ENCODE results near the gene RWDD4. TPM values are rescaled to one million over a fixed set of nuclear protein-coding genes. Genes with fewer than 3 reads are reported as not detected.
A peak's percentile ranks its signal among the peaks of the same experiment; 100 is the strongest.

The RWDD4 gene
- total RNA-seq, 1 donor from 2014 or later, result 21.3 TPM

DNA sequence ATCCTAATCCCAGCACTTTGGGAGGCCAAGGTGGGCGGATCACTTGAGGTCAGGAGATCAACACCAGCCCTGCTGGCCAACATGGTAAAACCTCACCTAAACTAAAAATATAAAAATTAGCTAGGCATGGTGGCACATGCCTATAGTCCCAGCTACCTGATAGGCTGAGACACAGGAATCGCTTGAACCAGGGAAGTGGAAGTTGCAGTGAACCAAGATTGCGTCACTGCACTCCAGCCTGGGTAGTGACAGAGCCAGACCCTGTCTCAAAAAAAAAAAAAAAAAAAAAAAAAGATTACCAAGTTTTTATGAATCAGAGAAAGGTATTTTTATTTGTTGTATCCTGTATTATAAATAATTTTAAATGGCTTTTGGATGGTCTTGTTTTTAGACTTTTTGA lies 15.2 kb upstream of the RWDD4 start:
- Mint-ChIP-seq H3K27ac (ENCODE audit: unreplicated experiment) (no peak overlapping the region), H3K4me3 (ENCODE audit: unreplicated experiment) (no peak overlapping the region), H3K9me3 (ENCODE audit: low read depth) (no peaks in the 10 kb centered on the region), H3K4me1 (ENCODE audit: low read depth) (no peaks in the 10 kb centered on the region), H3K36me3 (ENCODE audit: low read depth) (peaks cover 10% of the 10 kb centered on the region), H3K27me3 (ENCODE audit: low read depth) (no peaks in the 10 kb centered on the region)
- TF ChIP-seq, protein P1, sequence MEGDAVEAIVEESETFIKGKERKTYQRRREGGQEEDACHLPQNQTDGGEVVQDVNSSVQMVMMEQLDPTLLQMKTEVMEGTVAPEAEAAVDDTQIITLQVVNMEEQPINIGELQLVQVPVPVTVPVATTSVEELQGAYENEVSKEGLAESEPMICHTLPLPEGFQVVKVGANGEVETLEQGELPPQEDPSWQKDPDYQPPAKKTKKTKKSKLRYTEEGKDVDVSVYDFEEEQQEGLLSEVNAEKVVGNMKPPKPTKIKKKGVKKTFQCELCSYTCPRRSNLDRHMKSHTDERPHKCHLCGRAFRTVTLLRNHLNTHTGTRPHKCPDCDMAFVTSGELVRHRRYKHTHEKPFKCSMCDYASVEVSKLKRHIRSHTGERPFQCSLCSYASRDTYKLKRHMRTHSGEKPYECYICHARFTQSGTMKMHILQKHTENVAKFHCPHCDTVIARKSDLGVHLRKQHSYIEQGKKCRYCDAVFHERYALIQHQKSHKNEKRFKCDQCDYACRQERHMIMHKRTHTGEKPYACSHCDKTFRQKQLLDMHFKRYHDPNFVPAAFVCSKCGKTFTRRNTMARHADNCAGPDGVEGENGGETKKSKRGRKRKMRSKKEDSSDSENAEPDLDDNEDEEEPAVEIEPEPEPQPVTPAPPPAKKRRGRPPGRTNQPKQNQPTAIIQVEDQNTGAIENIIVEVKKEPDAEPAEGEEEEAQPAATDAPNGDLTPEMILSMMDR (IDR thresholded peaks at IDR 0.05), result no peak
- DNase-seq (ENCODE audit: low spot score), result no peak

DNA sequence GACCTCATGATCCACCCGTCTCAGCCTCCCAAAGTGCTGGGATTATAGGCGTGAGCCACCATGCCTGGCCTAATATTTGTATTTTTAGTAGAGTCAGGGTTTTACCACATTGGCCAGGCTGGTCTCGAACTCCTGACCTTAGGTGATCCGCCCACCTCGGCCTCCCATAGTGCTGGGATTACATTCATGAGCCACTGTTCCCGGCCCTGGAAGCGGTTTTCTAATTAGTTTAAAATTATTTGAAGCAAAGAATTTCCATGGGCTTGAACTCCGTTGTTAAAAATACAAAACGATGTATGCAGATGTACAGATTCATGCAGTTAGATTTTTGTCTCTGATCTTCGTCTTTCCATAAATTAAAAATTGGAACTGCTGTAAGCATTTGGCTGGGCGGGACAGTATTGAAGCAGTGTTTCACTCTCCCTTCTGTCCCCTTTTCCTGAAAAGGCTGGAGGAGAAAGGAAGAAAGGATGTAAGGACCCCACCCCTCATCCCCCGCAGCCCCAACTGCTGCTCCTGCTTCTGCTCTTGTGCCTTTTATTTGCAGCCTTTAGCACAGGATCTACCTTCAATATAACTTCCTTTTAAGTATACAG lies 12.1 kb upstream of the RWDD4 start:
- H3K27ac Mint-ChIP-seq (ENCODE audit: unreplicated experiment), result no peak overlapping the region

DNA sequence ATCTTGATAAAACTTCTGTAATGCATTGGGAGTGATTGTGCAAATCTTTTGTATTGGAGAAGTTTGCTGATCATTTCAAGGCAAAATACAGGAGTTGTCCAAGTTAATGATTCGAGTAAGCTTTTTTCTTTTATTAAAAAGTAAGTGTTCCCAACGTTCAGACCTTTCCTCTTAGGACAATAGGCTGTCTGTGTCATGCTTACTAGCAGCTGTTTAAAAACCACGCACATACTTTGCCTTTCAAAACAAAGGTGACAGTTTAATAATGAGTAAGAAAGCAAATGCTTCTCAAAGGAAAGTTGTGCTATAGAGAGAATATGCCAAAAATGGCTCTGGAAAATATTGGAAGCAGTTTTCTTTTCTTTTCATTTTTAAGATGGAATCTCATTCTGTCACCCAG lies 11.3 kb upstream of the RWDD4 start:
- H3K27ac Mint-ChIP-seq (ENCODE audit: unreplicated experiment), result no peak overlapping the region
- TF ChIP-seq, protein P1 (IDR thresholded peaks at IDR 0.05), result no peak
- no peaks in the 10 kb centered on the region for H3K4me1 Mint-ChIP-seq (ENCODE audit: low read depth)
- no peak for DNase-seq (ENCODE audit: low spot score)
- no peaks in the 10 kb centered on the region for H3K9me3 Mint-ChIP-seq (ENCODE audit: low read depth)
- H3K4me3 Mint-ChIP-seq (ENCODE audit: unreplicated experiment), result no peak overlapping the region
- no peaks in the 10 kb centered on the region for H3K27me3 Mint-ChIP-seq (ENCODE audit: low read depth)
- peaks cover 19% of the 10 kb centered on the region for H3K36me3 Mint-ChIP-seq (ENCODE audit: low read depth)

More for the DNA sequence above, 12.1 kb upstream of the RWDD4 start:
- TF ChIP-seq, protein P1 (IDR thresholded peaks at IDR 0.05), result no peak
- Mint-ChIP-seq H3K4me3 (ENCODE audit: unreplicated experiment) (no peak overlapping the region), H3K36me3 (ENCODE audit: low read depth) (peaks cover 16% of the 10 kb centered on the region), H3K4me1 (ENCODE audit: low read depth) (no peaks in the 10 kb centered on the region), H3K9me3 (ENCODE audit: low read depth) (no peaks in the 10 kb centered on the region), H3K27me3 (ENCODE audit: low read depth) (no peaks in the 10 kb centered on the region)
- no peak for DNase-seq (ENCODE audit: low spot score)

DNA sequence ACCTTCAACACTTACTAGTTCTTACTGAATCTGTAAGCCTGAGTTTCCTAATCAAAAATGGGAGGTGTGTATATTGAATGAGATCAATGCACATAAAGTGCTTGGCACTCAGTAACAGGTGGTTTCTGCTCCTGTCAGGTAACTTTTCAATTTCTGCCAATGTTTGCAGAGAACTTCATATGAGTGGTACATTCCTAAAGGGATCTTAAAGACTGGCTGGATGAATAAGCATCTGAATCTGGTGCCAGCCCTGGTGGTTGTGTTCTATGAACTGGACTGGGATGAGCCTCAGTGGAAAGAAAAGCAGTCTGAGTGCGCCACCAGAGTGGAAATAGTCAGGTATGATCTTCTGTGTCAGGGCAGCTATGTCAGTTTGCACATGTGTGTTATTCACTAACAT lies 7.1 kb upstream of the RWDD4 start:
- no peak overlapping the region for H3K4me3 Mint-ChIP-seq (ENCODE audit: unreplicated experiment)
- no peaks in the 10 kb centered on the region for H3K27me3 Mint-ChIP-seq (ENCODE audit: low read depth)
- TF ChIP-seq, protein P1 (IDR thresholded peaks at IDR 0.05), result no peak
- H3K27ac Mint-ChIP-seq (ENCODE audit: unreplicated experiment), result no peak overlapping the region
- H3K4me1 Mint-ChIP-seq (ENCODE audit: low read depth), result peaks cover under 1% of the 10 kb centered on the region
- H3K9me3 Mint-ChIP-seq (ENCODE audit: low read depth), result no peaks in the 10 kb centered on the region
- no peak for DNase-seq (ENCODE audit: low spot score)
- H3K36me3 Mint-ChIP-seq (ENCODE audit: low read depth), result peaks cover 14% of the 10 kb centered on the region

DNA sequence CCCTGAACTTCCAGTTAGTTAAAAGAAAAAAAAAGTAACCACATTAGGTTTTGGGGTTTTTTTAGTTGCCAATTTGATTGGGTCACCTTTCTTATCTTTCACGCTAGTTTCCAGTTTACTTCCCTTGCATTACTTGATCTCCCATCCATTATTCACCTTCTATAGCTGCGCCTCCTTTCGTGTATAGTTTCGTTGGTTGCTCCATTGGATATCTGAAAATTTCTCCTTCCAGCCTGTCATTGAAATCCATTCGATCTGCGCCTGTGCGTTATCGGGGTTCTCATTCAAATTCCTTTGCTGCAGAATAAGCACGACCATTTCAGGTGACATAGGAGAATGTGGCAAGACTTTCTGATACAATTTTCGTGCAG lies 872 bp upstream of the RWDD4 start:
- Mint-ChIP-seq H3K9me3 (ENCODE audit: low read depth) (no peaks in the 10 kb centered on the region), H3K4me1 (ENCODE audit: low read depth) (peaks cover 34% of the 10 kb centered on the region), H3K36me3 (ENCODE audit: low read depth) (no peaks in the 10 kb centered on the region), H3K4me3 (ENCODE audit: unreplicated experiment) (peak overlapping the region; percentile 91), H3K27me3 (ENCODE audit: low read depth) (no peaks in the 10 kb centered on the region), H3K27ac (ENCODE audit: unreplicated experiment) (peak overlapping the region; percentile 97)
- no peak for DNase-seq (ENCODE audit: low spot score)
- TF ChIP-seq, protein P1 (IDR thresholded peaks at IDR 0.05), result no peak
